Thymus (tissue), 11 donors: ENCODE data around the gene MAP1LC3B2. TPM values are rescaled to one million over a fixed set of nuclear protein-coding genes. Genes with fewer than 3 reads are reported as not detected.

ENCODE experiments used
- DNase-seq, 9 donors: peaks; one replicate each; pipeline ENCODE4 v3.0.0-alpha.2; 2013; ENCODE audit warnings: low spot score in 9 of 9, low read depth in 6 of 9, missing footprints in 1 of 9
- H3K27ac ChIP-seq, 2 donors: one replicate each; pipeline ENCODE4 v1.5.1; 2013; ENCODE audit warnings: control low read depth in 1 of 2, low read depth in 1 of 2, low read length in 1 of 2, mild to moderate bottlenecking in 1 of 2, moderate library complexity in 1 of 2
- H3K27me3 ChIP-seq, 2 donors: one replicate each; pipeline ENCODE4 v1.5.1; 2013; ENCODE audit warnings: low read length in 1 of 2; ENCODE audit not compliant: control insufficient read depth in 2 of 2, insufficient read depth in 1 of 2
- H3K36me3 ChIP-seq, 2 donors: one replicate each; pipeline ENCODE4 v1.5.1; 2013; ENCODE audit warnings: low read length in 1 of 2, mild to moderate bottlenecking in 1 of 2, moderate library complexity in 1 of 2; ENCODE audit not compliant: control insufficient read depth in 2 of 2, insufficient read depth in 2 of 2
- H3K4me1 ChIP-seq, 2 donors: one replicate each; pipeline ENCODE4 v1.5.1; 2013; ENCODE audit warnings: low read length in 2 of 2; ENCODE audit not compliant: control insufficient read depth in 2 of 2, insufficient read depth in 2 of 2
- H3K4me3 ChIP-seq, 2 donors: one replicate each; pipeline ENCODE4 v1.5.1; 2013; ENCODE audit warnings: low read length in 2 of 2, control low read depth in 1 of 2, mild to moderate bottlenecking in 1 of 2
- H3K9me3 ChIP-seq, 2 donors: one replicate each; pipeline ENCODE4 v1.5.1; 2013; ENCODE audit warnings: low read length in 1 of 2, mild to moderate bottlenecking in 1 of 2; ENCODE audit not compliant: control insufficient read depth in 2 of 2, insufficient read depth in 1 of 2
- WGBS: extraction: QIAGEN DNeasy Blood & Tissue Kit; methylation state at CpG from one replicate; pipeline ENCODE4 v1.1.7; 2013; 5-methylcytosine and 5-hydroxymethylcytosine counted together
- polyA plus RNA-seq: library from polyadenylated mRNA; stranded (reverse); fragments of 200-250 nt; gene quantifications from one replicate; pipeline ENCODE4 v1.2.3, GENCODE V29; 2013
- total RNA-seq: library from RNA; stranded (reverse); fragments of 120-200 nt; gene quantifications from one replicate; pipeline ENCODE4 v1.2.4, GENCODE V29; 2013
- donor health status: healthy.

Gene MAP1LC3B2
- total and polyA plus RNA-seq, 2 donors, result 2.0 to 6.5 TPM

GRCh38 chr12:116541547-116542344 is 17.4 kb upstream of the MAP1LC3B2 start:
- Histone ChIP-seq H3K27ac (no peak overlapping the region), H3K9me3 (no peaks in the 10 kb centered on the region), H3K4me1 (peaks cover 0 to 31% of the 10 kb centered on the region in 2 donors), H3K4me3 (no peak overlapping the region), H3K27me3 (no peaks in the 10 kb centered on the region), H3K36me3 (no peaks in the 10 kb centered on the region)
- no peak for DNase-seq
- 98% methylated on average over 8 of the region's 8 CpGs for WGBS

DNA sequence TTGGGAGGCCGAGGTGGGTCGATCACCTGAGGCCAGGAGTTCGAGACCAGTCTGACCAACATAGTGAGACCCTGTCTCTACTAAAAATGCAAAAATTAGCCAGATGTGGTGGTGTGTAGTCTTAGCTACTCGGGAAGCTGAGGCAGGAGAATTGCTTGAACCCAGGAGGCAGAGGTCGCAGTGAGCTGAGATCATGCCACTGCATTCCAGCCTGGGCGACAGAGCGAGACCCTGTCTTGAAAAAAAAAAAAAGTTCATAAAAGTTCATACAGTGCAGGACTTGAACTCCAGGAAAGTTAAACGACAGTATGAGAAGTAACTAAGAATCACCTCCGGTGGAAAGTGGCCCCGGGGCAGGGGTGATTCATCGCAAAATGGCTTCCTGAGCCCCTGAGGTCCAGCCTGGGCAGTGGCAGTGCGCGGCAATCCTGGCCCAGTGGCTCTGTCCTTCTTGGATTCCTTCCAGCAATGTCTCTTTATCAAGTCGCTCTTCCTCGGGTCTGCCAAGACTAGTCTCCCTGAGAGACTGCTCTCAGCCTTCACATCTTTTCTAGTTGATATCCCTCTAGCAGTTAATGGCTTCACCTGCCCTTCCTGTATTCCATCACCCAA is 16.7 kb upstream of the MAP1LC3B2 start:
- H3K27ac ChIP-seq, result no peak overlapping the region
- no peaks in the 10 kb centered on the region for H3K27me3 ChIP-seq
- H3K36me3 ChIP-seq, result no peaks in the 10 kb centered on the region
- peaks cover 0 to 30% of the 10 kb centered on the region in 2 donors for H3K4me1 ChIP-seq
- no peak for DNase-seq
- WGBS, result 89% methylated on average over 15 of the region's 15 CpGs
- no peak overlapping the region for H3K4me3 ChIP-seq
- H3K9me3 ChIP-seq, result no peaks in the 10 kb centered on the region

- DNase-seq, result no peak
- no peak overlapping the region for H3K27ac ChIP-seq
- peaks cover 0 to 29% of the 10 kb centered on the region in 2 donors for H3K4me1 ChIP-seq
- 84% methylated on average over 5 of the region's 5 CpGs for whole genome bisulfite sequencing
- no peaks in the 10 kb centered on the region for H3K36me3 ChIP-seq
- no peaks in the 10 kb centered on the region for H3K27me3 ChIP-seq
- no peaks in the 10 kb centered on the region for H3K9me3 ChIP-seq
- H3K4me3 ChIP-seq, result no peak overlapping the region
These were observed 14.5 kb upstream of the MAP1LC3B2 start for GRCh38 chr12:116544656-116545055.

GRCh38 chr12:116545144-116545543 is 14.0 kb upstream of the MAP1LC3B2 start:
- Histone ChIP-seq H3K4me3 (no peak overlapping the region), H3K27me3 (no peaks in the 10 kb centered on the region), H3K36me3 (no peaks in the 10 kb centered on the region), H3K27ac (no peak overlapping the region), H3K4me1 (peaks cover 0 to 25% of the 10 kb centered on the region in 2 donors), H3K9me3 (no peaks in the 10 kb centered on the region)
- WGBS, result 90% methylated on average over 6 of the region's 6 CpGs
- DNase-seq, result no peak

DNA sequence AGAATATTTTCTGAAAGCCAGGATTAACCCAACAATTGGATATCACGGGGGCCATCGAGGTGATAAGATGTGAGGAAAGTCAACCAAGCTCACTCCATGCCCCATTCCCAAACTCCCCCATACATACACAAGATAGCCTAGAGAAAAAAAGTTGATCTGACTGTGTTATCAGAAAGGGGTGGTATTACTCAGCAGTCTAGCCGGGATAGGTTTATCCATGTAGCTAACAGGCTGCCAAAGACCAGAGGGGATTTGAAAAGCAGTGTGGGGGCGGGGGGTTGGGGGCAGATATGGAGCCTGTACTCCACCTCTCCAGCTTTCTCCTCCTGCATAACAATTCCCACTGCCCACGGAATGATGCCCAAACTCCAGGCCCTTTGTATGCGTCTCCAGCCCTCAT is 13.2 kb upstream of the MAP1LC3B2 start:
- 89% methylated on average over 6 of the region's 6 CpGs for WGBS
- DNase-seq, result no peak
- Histone ChIP-seq H3K4me1 (peaks cover 2 to 23% of the 10 kb centered on the region in 2 donors), H3K36me3 (no peaks in the 10 kb centered on the region), H3K4me3 (no peak overlapping the region), H3K27ac (no peak overlapping the region), H3K9me3 (no peaks in the 10 kb centered on the region), H3K27me3 (no peaks in the 10 kb centered on the region)

- H3K27ac ChIP-seq, result no peak overlapping the region
- no peaks in the 10 kb centered on the region for H3K36me3 ChIP-seq
- DNase-seq, result peak in 2 of 9 donors; percentile 23 to 44
- peaks cover 4 to 19% of the 10 kb centered on the region in 2 donors for H3K4me1 ChIP-seq
- 15% methylated on average over 10 of the region's 10 CpGs for WGBS
- no peaks in the 10 kb centered on the region for H3K27me3 ChIP-seq
- no peak overlapping the region for H3K4me3 ChIP-seq
- peaks cover 0 to 7% of the 10 kb centered on the region in 2 donors for H3K9me3 ChIP-seq
These were observed 11.2 kb upstream of the MAP1LC3B2 start for GRCh38 chr12:116547955-116548501.

DNA sequence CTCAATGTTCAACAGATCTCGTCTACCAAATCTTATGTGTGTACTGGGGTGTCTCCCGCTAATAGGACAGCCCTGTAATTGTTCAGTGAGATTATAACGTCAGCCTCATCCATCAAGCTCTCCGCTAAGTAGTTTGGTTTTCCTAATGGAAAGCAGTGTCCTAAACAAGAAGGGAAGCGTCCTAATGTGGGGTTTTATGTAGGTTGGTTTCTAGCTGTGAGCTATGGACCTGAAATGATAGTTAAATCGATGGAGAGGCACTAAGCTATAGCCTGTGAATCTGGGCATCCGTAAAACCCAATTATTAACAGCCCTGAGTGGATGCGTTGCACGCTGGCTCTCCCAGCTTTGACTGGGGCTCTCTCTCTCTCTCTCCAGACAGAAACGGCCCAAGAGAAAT is 9.2 kb upstream of the MAP1LC3B2 start:
- Histone ChIP-seq H3K4me3 (no peak overlapping the region), H3K27ac (no peak overlapping the region), H3K36me3 (no peaks in the 10 kb centered on the region), H3K4me1 (peaks cover 4 to 14% of the 10 kb centered on the region in 2 donors), H3K27me3 (no peaks in the 10 kb centered on the region), H3K9me3 (peaks cover 0 to 8% of the 10 kb centered on the region in 2 donors)
- no peak for DNase-seq
- WGBS, result 96% methylated on average over 10 of the region's 10 CpGs

DNA sequence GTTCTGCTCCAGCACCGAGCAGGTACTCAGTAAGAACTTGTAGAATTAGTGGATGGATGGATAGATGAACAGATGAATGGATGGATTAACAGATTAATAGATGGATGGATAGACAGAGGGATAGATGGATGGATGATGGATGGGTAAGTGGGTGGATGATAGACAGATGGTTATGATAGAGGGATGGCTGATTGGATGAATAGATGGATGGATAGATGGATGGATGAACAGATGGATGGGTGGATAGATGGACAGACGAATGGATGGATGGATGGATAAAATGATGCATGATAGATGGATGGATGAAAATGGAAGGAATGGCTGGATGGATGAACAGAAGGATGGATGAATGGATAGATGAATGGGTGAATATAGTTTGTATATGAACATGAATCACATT is 8.0 kb upstream of the MAP1LC3B2 start:
- Histone ChIP-seq H3K27ac (no peak overlapping the region), H3K27me3 (no peaks in the 10 kb centered on the region), H3K4me1 (peaks cover 4 to 18% of the 10 kb centered on the region in 2 donors), H3K36me3 (no peaks in the 10 kb centered on the region), H3K9me3 (peaks cover 0 to 8% of the 10 kb centered on the region in 2 donors), H3K4me3 (no peak overlapping the region)
- 72% methylated on average over 2 of the region's 2 CpGs for WGBS
- DNase-seq, result no peak

- no peaks in the 10 kb centered on the region for H3K27me3 ChIP-seq
- H3K9me3 ChIP-seq, result peaks cover 0 to 8% of the 10 kb centered on the region in 2 donors
- H3K27ac ChIP-seq, result no peak overlapping the region
- H3K4me3 ChIP-seq, result no peak overlapping the region
- DNase-seq, result no peak
- WGBS, result 100% methylated on average over 2 of the region's 2 CpGs
- peaks cover 4 to 21% of the 10 kb centered on the region in 2 donors for H3K4me1 ChIP-seq
- no peaks in the 10 kb centered on the region for H3K36me3 ChIP-seq
These were observed 7.6 kb upstream of the MAP1LC3B2 start for GRCh38 chr12:116551619-116551951.
